Common myeloid progenitor, CD34-positive (primary cell): ENCODE results near the gene PCSK5.

ENCODE experiments used
- CTCF ChIA-PET: fragments of 350-600 bp; sonication (Branson Sonifier 250); formaldehyde crosslinking; loops from one replicate; lab custom pipeline; 2021; ENCODE audit warnings: antibody characterized with exemption; lab: Charles Lee
- POLR2A ChIA-PET: fragments of 350-600 bp; sonication (Branson Sonifier 250); formaldehyde crosslinking; loops from one replicate; lab custom pipeline; 2021; ENCODE audit warnings: antibody characterized with exemption; lab: Charles Lee
- DNase-seq, 3 donors: peaks; one replicate each; pipeline versions ENCODE4 v3.0.0 to v3.0.0-alpha.2; 2013
- H3K27ac ChIP-seq, 2 experiments: 1 replicate in 1 of 2; 2 replicates in 1 of 2; pipeline ENCODE4 v1.7.0; 2013; ENCODE audit warnings: inconsistent platforms in 2 of 2, low read length in 2 of 2, mild to moderate bottlenecking in 2 of 2, low read depth in 1 of 2, moderate library complexity in 1 of 2; ENCODE audit not compliant: severe bottlenecking in 2 of 2, insufficient read depth in 1 of 2, poor library complexity in 1 of 2
- H3K27me3 ChIP-seq, 5 experiments: replicated peaks in 2 of 5; 1 replicate in 3 of 5; 2 replicates in 2 of 5; pipeline versions ENCODE4 v1.6.1 to v1.7.0; 2013; ENCODE audit warnings: low read length in 4 of 5, mild to moderate bottlenecking in 2 of 5, moderate library complexity in 2 of 5, inconsistent platforms in 1 of 5; ENCODE audit not compliant: insufficient read depth in 5 of 5, control insufficient read depth in 4 of 5
- H3K36me3 ChIP-seq, 4 experiments: 1 replicate in 2 of 4; 2 replicates in 2 of 4; pipeline versions ENCODE4 v1.6.1 to v1.7.0; 2013; ENCODE audit warnings: low read length in 3 of 4, control low read depth in 1 of 4, mild to moderate bottlenecking in 1 of 4; ENCODE audit not compliant: control insufficient read depth in 4 of 4, insufficient read depth in 4 of 4
- H3K4me1 ChIP-seq, 4 experiments: 1 replicate in 3 of 4; 2 replicates in 1 of 4; pipeline versions ENCODE4 v1.6.1 to v1.7.1; 2013; ENCODE audit warnings: low read length in 3 of 4, mild to moderate bottlenecking in 3 of 4, control low read depth in 1 of 4, inconsistent platforms in 1 of 4, moderate library complexity in 1 of 4; ENCODE audit not compliant: control insufficient read depth in 4 of 4, insufficient read depth in 4 of 4; ENCODE audit errors: control extremely low read depth in 1 of 4
- H3K4me3 ChIP-seq, 7 experiments: 1 replicate in 4 of 7; 2 replicates in 3 of 7; pipeline versions ENCODE4 v1.5.1 to v1.7.0; 2013; ENCODE audit warnings: mild to moderate bottlenecking in 7 of 7, low read length in 6 of 7, moderate library complexity in 6 of 7, inconsistent platforms in 2 of 7, low read depth in 2 of 7, control low read depth in 1 of 7; ENCODE audit not compliant: insufficient read depth in 4 of 7, control insufficient read depth in 1 of 7; ENCODE audit errors: extremely low read depth in 1 of 7
- H3K9me3 ChIP-seq, 5 experiments: 1 replicate in 4 of 5; 2 replicates in 1 of 5; pipeline versions ENCODE4 v1.6.1 to v1.7.1; 2013; ENCODE audit warnings: low read length in 4 of 5, mild to moderate bottlenecking in 2 of 5, inconsistent platforms in 1 of 5, low read depth in 1 of 5, moderate library complexity in 1 of 5; ENCODE audit not compliant: control insufficient read depth in 4 of 5, insufficient read depth in 2 of 5; ENCODE audit errors: control extremely low read depth in 1 of 5
- WGBS: methylation state at CpG from one replicate; pipeline ENCODE4 v1.1.5; 2013; ENCODE audit not compliant: insufficient coverage; 5-methylcytosine and 5-hydroxymethylcytosine counted together

Gene PCSK5

DNA sequence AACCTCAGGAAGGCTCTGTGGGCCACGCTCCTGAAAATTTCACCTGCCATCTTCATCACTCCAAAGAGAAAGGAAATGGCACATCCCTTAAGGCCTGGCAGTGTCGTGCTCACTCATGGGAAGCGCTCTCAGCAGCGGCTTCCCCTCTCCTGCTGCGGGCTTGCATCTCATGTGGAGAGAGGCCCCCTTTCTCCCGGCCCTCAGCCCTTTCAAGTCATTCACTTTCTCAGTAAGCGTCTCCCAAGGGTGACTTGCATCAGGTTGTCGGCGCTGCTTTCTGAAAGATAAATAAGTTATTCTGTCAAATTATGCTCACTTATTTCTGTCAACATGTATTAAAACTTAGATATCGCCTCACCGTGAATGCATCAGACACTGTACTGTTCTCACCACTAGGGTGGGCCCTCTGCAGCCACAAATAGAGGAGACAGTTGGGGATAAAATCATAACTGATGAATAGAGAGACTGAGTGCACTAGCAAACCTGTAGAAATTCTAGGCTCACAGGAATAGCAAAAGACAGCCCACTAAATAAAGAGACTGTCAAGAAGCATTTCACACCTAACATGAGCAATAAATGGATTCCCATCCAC lies 329.2 kb downstream of the PCSK5 start:
- H3K4me3 ChIP-seq = no peak overlapping the region
- no peaks in the 10 kb centered on the region for H3K9me3 ChIP-seq
- peaks cover 0 to 4% (median 0%) of the 10 kb centered on the region in 4 experiments for H3K4me1 ChIP-seq
- ChIA-PET POLR2A (no interaction called here), CTCF (no interaction called here)
- H3K27me3 ChIP-seq = peaks cover 0 to 4% (median 0%) of the 10 kb centered on the region in 5 experiments
- no peak overlapping the region for H3K27ac ChIP-seq
- WGBS = 94% methylated on average over 5 of the region's 11 CpGs
- H3K36me3 ChIP-seq = no peaks in the 10 kb centered on the region
- no peak for DNase-seq

GRCh38 chr9:76221423-76221822 lies 330.9 kb downstream of the PCSK5 start:
- CTCF ChIA-PET = no interaction called here
- POLR2A ChIA-PET = no interaction called here
- WGBS = 94% methylated on average over 3 of the region's 6 CpGs
- no peaks in the 10 kb centered on the region for H3K4me1 ChIP-seq
- H3K4me3 ChIP-seq = no peak overlapping the region
- no peak for DNase-seq
- no peaks in the 10 kb centered on the region for H3K9me3 ChIP-seq
- no peaks in the 10 kb centered on the region for H3K36me3 ChIP-seq
- H3K27ac ChIP-seq = no peak overlapping the region
- H3K27me3 ChIP-seq = peaks cover 0 to 4% (median 0%) of the 10 kb centered on the region in 5 experiments

DNA sequence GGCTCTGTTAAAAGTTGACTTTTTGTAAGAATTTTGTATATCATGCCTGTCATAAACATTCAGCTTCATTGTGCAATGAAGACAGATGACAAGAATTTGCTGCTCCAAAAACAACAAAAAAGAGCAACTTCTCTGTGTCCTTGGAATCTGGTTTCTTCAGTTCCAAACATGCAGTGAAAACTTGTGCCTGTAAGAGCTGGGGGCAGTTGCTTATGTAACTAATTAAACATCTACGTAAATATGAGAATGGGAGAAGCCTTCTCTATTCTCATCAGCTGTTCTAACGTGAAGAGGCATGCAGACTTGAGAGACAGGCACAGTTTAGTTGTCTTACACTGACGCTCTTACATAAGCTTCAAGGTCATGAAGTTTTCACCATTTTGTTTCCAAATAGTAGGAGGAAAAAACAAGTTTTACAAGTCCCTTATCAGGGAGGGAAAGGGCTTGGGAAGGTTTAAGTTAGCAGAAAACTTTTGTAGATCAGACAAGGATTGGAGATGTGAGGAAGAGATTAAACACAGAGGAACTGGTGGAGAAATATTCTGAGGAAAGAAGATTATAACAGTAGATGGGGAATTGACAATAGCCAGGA lies 333.4 kb downstream of the PCSK5 start:
- Histone ChIP-seq H3K36me3 (no peaks in the 10 kb centered on the region), H3K9me3 (no peaks in the 10 kb centered on the region), H3K4me3 (no peak overlapping the region), H3K27me3 (peaks cover 0 to 4% (median 0%) of the 10 kb centered on the region in 5 experiments), H3K27ac (no peak overlapping the region), H3K4me1 (no peaks in the 10 kb centered on the region)
- CTCF ChIA-PET = interaction anchor here (0.6 kb wide), 1 partner anchor 154 kb away, joined by 3 read pairs; no protein-coding TSS in a partner anchor
- POLR2A ChIA-PET = no interaction called here
- 100% methylated on average over 2 of the region's 3 CpGs for WGBS
- DNase-seq = no peak

GRCh38 chr9:76227156-76227555 lies 336.7 kb downstream of the PCSK5 start:
- Histone ChIP-seq H3K27ac (no peak overlapping the region), H3K9me3 (no peaks in the 10 kb centered on the region), H3K27me3 (peaks cover 0 to 4% (median 0%) of the 10 kb centered on the region in 5 experiments), H3K4me3 (no peak overlapping the region), H3K36me3 (no peaks in the 10 kb centered on the region), H3K4me1 (no peaks in the 10 kb centered on the region)
- CTCF ChIA-PET = no interaction called here
- POLR2A ChIA-PET = no interaction called here
- no peak for DNase-seq
- 91% methylated on average over 1 of the region's 2 CpGs for WGBS

- Histone ChIP-seq H3K27me3 (no peaks in the 10 kb centered on the region), H3K27ac (no peak overlapping the region), H3K9me3 (no peaks in the 10 kb centered on the region), H3K4me3 (no peak overlapping the region), H3K4me1 (no peaks in the 10 kb centered on the region), H3K36me3 (no peaks in the 10 kb centered on the region)
- ChIA-PET CTCF (no interaction called here), POLR2A (no interaction called here)
- DNase-seq = no peak
- WGBS = no CpG with 5 or more reads among the region's 5 CpGs
Measured at GRCh38 chr9:76231001-76231400, 340.5 kb downstream of the PCSK5 start.

DNA sequence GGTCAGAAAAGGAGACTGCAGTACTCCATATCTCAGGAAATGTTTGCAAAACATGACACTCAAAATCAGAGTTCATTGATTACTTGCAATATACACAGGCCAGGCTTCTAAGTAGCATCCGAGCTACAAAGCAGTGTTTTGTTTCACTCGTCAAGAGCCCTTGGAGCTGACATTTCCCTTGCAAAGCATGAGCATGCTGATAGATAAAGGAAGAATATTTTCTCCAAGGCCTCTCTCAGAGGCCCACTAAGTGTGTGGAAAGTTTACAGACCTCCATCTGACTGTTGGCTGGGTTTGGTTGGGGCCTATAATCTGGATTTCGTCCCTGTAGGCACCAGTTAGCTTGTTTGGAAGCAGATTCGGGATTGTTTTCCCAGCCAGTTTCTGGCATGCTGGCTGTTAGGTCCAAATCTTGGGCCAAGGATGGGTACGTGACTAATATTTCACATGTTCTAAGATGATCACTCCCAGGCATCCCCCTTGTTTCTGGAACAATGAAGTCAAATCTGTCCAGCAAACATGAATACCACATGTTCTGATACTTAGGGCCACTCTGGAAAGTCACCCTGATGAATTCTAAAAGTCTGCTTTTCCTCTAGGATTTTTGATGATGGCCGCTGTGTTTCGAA lies 342.5 kb downstream of the PCSK5 start:
- Histone ChIP-seq H3K36me3 (no peaks in the 10 kb centered on the region), H3K27ac (no peak overlapping the region), H3K27me3 (no peaks in the 10 kb centered on the region), H3K9me3 (no peaks in the 10 kb centered on the region), H3K4me3 (no peak overlapping the region), H3K4me1 (no peaks in the 10 kb centered on the region)
- DNase-seq = no peak
- ChIA-PET CTCF (no interaction called here), POLR2A (no interaction called here)
- 97% methylated on average over 7 of the region's 7 CpGs for WGBS

DNA sequence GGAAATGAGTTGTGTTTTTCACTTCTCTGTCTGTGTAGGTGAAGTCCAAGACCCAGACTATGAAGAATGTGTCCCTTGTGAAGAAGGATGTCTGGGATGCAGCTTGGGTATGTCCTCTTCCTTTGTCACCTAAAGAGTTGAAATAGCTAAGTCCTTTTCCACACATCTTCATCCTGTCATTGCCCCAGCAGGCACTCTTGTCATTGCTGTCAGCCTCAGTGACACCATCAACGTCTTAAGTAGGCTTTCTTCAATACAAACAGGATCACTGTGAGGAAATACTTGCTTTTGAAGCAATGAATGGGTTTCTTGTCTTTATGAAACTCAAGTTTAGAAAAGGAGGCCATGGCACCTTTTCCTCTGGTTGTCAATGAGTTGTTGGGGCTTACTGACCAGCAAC lies 350.1 kb downstream of the PCSK5 start:
- ChIA-PET CTCF (interaction anchor here (1.0 kb wide), 2 partner anchors 12 to 62 kb away, joined by 3 read pairs; no protein-coding TSS in a partner anchor), POLR2A (no interaction called here)
- Histone ChIP-seq H3K4me1 (no peaks in the 10 kb centered on the region), H3K9me3 (no peaks in the 10 kb centered on the region), H3K27me3 (no peaks in the 10 kb centered on the region), H3K36me3 (no peaks in the 10 kb centered on the region), H3K4me3 (no peak overlapping the region), H3K27ac (no peak overlapping the region)
- WGBS = 100% methylated on average over 1 of the region's 1 CpG
- DNase-seq = no peak
